Peyer's patch (tissue), 4 donors: Measurements from ENCODE around the gene IL17REL. TPM values are rescaled to one million over a fixed set of nuclear protein-coding genes. Genes with fewer than 3 reads are reported as not detected.
A peak's percentile ranks its signal among the peaks of the same experiment; 100 is the strongest.
"Not testable (repeated sequence)": the region's sequence is repeated elsewhere in the genome, so short reads cannot be mapped to it uniquely, and the experiment has no call there.

Experiments
- DNase-seq, 3 donors: peaks; one replicate each; pipeline ENCODE4 v3.0.0-alpha.2; 2017 to 2019
- H3K27ac ChIP-seq, 4 donors: fragments of 200-600 bp; sonication (generic); one replicate each; pipeline ENCODE4 v1.5.1; 2016 to 2019
- H3K27me3 ChIP-seq, 2 donors: fragments of 200-600 bp; sonication (generic); one replicate each; pipeline ENCODE4 v1.5.1; 2019
- H3K36me3 ChIP-seq, 3 donors: fragments of 200-600 bp; sonication (generic); one replicate each; pipeline ENCODE4 v1.5.1; 2016 to 2019
- H3K4me1 ChIP-seq, 4 donors: fragments of 200-600 bp; sonication (generic); one replicate each; pipeline ENCODE4 v1.5.1; 2016 to 2019
- H3K4me3 ChIP-seq, 4 donors: fragments of 200-600 bp; sonication (generic); 1 replicate in 3 of 4; 2 replicates in 1 of 4; pipeline ENCODE4 v1.5.1; 2016 to 2019; ENCODE audit warnings: mild to moderate bottlenecking in 1 of 4
- H3K9me3 ChIP-seq, 4 donors: fragments of 200-600 bp; sonication (generic); one replicate each; pipeline ENCODE4 v1.5.1; 2016 to 2019; ENCODE audit warnings: mild to moderate bottlenecking in 1 of 4
- CTCF ChIP-seq, 6 experiments: fragments of 450-650 bp in 4 of 6; fragments of 200-600 bp in 2 of 6; sonication (generic) in 1 of 6; IDR thresholded peaks; one replicate each; pipeline ENCODE4 v1.5.1; 2017 to 2019; ENCODE audit warnings: antibody characterized with exemption in 6 of 6, mild to moderate bottlenecking in 3 of 6, moderate library complexity in 1 of 6
- POLR2A ChIP-seq, 2 donors: fragments of 450-650 bp; IDR thresholded peaks; one replicate each; pipeline ENCODE4 v1.5.1; 2017; ENCODE audit warnings: antibody characterized with exemption in 2 of 2, mild to moderate bottlenecking in 2 of 2, moderate library complexity in 2 of 2
- small RNA-seq, 2 donors: library from RNA; depleted of rRNA; stranded (forward); fragments of <200 nt; gene quantifications; one replicate each; pipeline ENCODE3, GENCODE V24; 2016
- total RNA-seq, 4 donors: library from RNA; depleted of rRNA; stranded (reverse); fragments of >200 nt; gene quantifications; one replicate each; pipeline ENCODE4 v1.1.0, GENCODE V29; 2016

IL17REL gene
- total RNA-seq, 4 donors from 2014 or later, result 1.1 to 2.3 (median 1.2) TPM; not detected in 1

DNA sequence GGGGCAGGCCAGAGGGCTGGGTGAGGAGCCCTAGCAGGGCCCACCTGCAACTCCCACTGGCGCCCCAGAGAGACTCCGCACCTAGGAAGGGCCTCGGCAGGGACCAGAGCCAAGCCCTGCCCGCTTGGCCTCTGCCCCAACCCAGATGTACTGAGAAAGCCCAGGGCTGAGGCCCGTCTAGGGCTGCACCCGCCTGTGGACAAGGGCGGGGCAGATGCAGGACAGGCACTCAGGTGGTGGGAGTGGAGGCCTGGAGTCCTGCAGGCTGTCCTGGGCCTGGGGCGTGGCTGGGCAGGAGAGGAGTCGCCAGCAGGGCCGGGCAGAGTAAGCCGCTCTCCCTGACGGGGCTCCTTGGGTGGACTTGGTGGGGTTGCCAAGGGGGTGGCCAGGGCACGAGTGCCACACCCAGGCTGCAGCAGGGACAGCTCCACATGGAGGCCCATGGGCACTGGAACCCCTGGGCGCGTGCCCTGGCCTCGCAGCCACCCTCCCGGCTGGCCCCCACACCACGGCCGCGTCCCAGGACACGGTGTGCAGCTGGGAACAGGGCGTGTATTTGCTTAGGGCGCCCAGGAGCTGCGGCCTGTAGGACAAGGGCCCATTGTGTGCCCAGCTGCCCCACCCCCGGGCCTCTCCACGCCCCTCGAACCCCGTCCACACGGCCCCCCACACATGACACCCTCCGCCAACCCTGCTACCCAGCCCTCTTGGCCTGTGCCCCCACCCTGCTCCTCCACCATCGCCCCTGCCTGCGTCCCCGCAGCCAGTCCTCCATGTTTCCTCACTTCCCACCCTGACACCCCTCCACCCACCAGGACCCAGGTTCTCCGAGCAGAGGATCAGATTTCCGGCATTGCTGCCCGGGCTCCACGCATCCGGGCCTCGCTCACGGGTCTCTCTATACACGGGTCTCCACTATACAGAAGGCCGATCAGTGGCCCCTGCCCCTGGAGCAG is 63.3 kb downstream of the IL17REL start:
- DNase-seq, result peak in 2 of 3 donors; percentile 92 to 95
- TF ChIP-seq CTCF (IDR thresholded peaks at IDR 0.05) (peak in 2 of 6 experiments; percentile 15 to 36), POLR2A (IDR thresholded peaks at IDR 0.05) (peak; percentile 98 to 99)
- Histone ChIP-seq H3K27ac (peak overlapping the region; percentile 6 to 99 (median 98)), H3K27me3 (no peaks in the 10 kb centered on the region), H3K36me3 (no peaks in the 10 kb centered on the region), H3K4me3 (peak overlapping the region in 3 of 4 donors; percentile 24 to 67 (median 61)), H3K4me1 (peaks cover 0 to 56% (median 17%) of the 10 kb centered on the region in 4 donors), H3K9me3 (no peaks in the 10 kb centered on the region)

- peak overlapping the region in 3 of 4 donors; percentile 97 to 99 (median 98) for H3K27ac ChIP-seq
- TF ChIP-seq CTCF (IDR thresholded peaks at IDR 0.05) (no peak), POLR2A (IDR thresholded peaks at IDR 0.05) (peak in 1 of 2 donors; percentile 69)
- no peaks in the 10 kb centered on the region for H3K9me3 ChIP-seq
- peak overlapping the region in 3 of 4 donors; percentile 24 to 67 (median 61) for H3K4me3 ChIP-seq
- peak in 1 of 3 donors; percentile 82 for DNase-seq
- peaks cover 0 to 56% (median 17%) of the 10 kb centered on the region in 4 donors for H3K4me1 ChIP-seq
- no peaks in the 10 kb centered on the region for H3K27me3 ChIP-seq
- H3K36me3 ChIP-seq, result no peaks in the 10 kb centered on the region
These were observed 64.2 kb downstream of the IL17REL start for GRCh38 chr22:49948116-49948957.

DNA sequence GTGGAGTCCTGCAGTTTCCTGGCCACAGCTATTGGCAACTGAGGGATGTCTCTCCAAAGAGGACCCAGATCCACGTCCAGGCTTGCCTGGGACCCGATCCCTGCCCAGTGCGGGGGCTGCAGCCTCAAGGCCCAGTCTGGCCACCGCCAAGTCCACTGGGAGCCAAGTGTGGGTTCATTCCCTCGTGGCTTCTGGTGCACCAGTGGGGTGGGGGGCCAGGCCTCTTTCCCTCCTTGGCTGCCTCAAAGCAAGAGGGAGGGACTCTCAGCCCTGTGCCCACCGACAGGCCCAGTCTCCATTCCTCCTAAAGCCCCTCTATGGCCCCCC is 65.3 kb downstream of the IL17REL start:
- peak overlapping the region in 3 of 4 donors; percentile 97 to 99 (median 98) for H3K27ac ChIP-seq
- peak overlapping the region in 2 of 4 donors; percentile 61 to 67 for H3K4me3 ChIP-seq
- H3K9me3 ChIP-seq, result no peaks in the 10 kb centered on the region
- no peaks in the 10 kb centered on the region for H3K27me3 ChIP-seq
- H3K36me3 ChIP-seq, result no peaks in the 10 kb centered on the region
- no peak for TF ChIP-seq CTCF (IDR thresholded peaks at IDR 0.05)
- TF ChIP-seq POLR2A (IDR thresholded peaks at IDR 0.05), result no peak
- no peak for DNase-seq
- H3K4me1 ChIP-seq, result peaks cover 0 to 49% (median 16%) of the 10 kb centered on the region in 4 donors

DNA sequence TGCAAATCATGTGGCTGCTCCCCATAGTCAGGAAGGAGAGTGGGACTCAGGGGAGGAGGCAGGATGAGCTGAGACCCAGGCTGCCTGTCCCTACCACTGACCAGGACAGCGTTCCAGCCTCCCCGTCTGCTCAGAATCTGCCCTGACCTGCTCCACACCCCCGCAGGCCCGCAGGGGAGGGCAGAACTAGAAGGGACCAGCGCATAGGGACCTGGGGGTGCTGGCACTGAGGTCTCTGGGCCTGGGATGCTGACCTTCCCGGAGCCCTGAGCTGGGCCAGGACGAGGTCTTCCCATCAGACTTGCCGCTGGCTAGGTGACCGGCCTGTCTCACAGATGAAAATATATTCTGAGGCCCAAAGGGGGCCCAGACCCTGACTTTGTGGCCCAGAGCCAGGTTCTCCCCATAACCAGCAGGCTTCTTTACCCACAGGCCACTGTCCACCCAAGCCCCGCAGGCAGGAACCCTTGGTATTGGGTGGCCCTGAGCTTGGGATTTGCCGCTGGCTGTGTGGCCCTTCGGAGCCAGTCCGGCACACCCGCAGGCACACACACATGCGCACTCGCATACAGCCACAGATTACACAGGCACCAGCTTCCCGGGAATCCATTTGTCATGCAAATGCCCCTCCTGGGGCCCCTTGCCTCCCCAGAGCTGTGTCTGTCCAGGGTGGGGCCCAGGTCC is 65.8 kb downstream of the IL17REL start:
- Histone ChIP-seq H3K4me3 (peak overlapping the region in 2 of 4 donors; percentile 61 to 67), H3K4me1 (peaks cover 0 to 43% (median 14%) of the 10 kb centered on the region in 4 donors), H3K36me3 (no peaks in the 10 kb centered on the region), H3K27ac (peak overlapping the region in 1 of 4 donors; percentile 99), H3K9me3 (no peaks in the 10 kb centered on the region), H3K27me3 (no peaks in the 10 kb centered on the region)
- DNase-seq, result no peak
- TF ChIP-seq CTCF (IDR thresholded peaks at IDR 0.05), result no peak
- no peak for TF ChIP-seq POLR2A (IDR thresholded peaks at IDR 0.05)

- Histone ChIP-seq H3K27ac (peak overlapping the region in 2 of 4 donors; percentile 41 to 81), H3K4me1 (peaks cover 0 to 32% (median 9%) of the 10 kb centered on the region in 4 donors)
- not testable (repeated sequence) for H3K9me3 ChIP-seq, H3K36me3 ChIP-seq, DNase-seq, H3K27me3 ChIP-seq, H3K4me3 ChIP-seq
These were observed 67.3 kb downstream of the IL17REL start for GRCh38 chr22:49945042-49945794.

Small RNA genes lying within 50 kb of the gene (small RNA-seq; reads per million reads assigned to genes)
- 0.45 to 0.76 reads per million in 2 donors for gene MIR6821

Other genes starting within 250 kb of the IL17REL start
- 100 to 1,000 TPM in 1 of 4 donors, 10 to 100 TPM in 3; 54.1 to 126 (median 78.5) TPM for gene BRD1, start 184.9 kb downstream of the IL17REL start, total RNA-seq
- gene ZBED4, start 158.9 kb downstream of the IL17REL start, total RNA-seq, result 10 to 100 TPM; 14.9 to 24.0 (median 20.9) TPM
- gene ALG12, start 94.3 kb downstream of the IL17REL start, total RNA-seq, result 10 to 100 TPM; 17.3 to 25.5 (median 22.1) TPM
- gene CRELD2, start 94.1 kb downstream of the IL17REL start, total RNA-seq, result 10 to 100 TPM; 33.3 to 52.0 (median 41.1) TPM
- gene PIM3, start 52.0 kb downstream of the IL17REL start, total RNA-seq, result 100 to 1,000 TPM in 2 of 4 donors, 10 to 100 TPM in 2; 66.2 to 142 (median 105) TPM
- gene TTLL8, start 45.5 kb upstream of the IL17REL start, total RNA-seq, result not detected
- gene MLC1, start 72.7 kb upstream of the IL17REL start, total RNA-seq, result not detected
- gene MOV10L1, start 77.2 kb upstream of the IL17REL start, total RNA-seq, result under 1 TPM in 1 of 4 donors, not detected in 3; 0.67 TPM
- gene PANX2, start 158.0 kb upstream of the IL17REL start, total RNA-seq, result under 1 TPM in 1 of 4 donors, not detected in 3; 0.40 TPM
- 100 to 1,000 TPM in 1 of 4 donors, 10 to 100 TPM in 3; 44.0 to 111 (median 86.3) TPM for gene TRABD, start 173.1 kb upstream of the IL17REL start, total RNA-seq
- 100 to 1,000 TPM in 1 of 4 donors, 10 to 100 TPM in 3; 48.7 to 101 (median 74.0) TPM for gene SELENOO, start 188.2 kb upstream of the IL17REL start, total RNA-seq
- 100 to 1,000 TPM in 2 of 4 donors, 10 to 100 TPM in 2; 51.5 to 163 (median 111) TPM for gene TUBGCP6, start 232.3 kb upstream of the IL17REL start, total RNA-seq
- gene HDAC10, start 238.5 kb upstream of the IL17REL start, total RNA-seq, result 100 to 1,000 TPM in 3 of 4 donors, 10 to 100 TPM in 1; 57.3 to 165 (median 119) TPM
- gene MAPK12, start 248.9 kb upstream of the IL17REL start, total RNA-seq, result 10 to 100 TPM in 1 of 4 donors, 1 to 10 TPM in 3; 1.2 to 37.1 (median 5.4) TPM